ENCODE results near the gene RANBP10. TPM values are rescaled to one million over a fixed set of nuclear protein-coding genes. Genes with fewer than 3 reads are reported as not detected.

The RANBP10 gene
- total and polyA plus RNA-seq, 2 of the 13 experiments (the other 11 are each of a cell fraction or from before 2014, with no cell fraction given): 9.2 to 22.7 TPM

- TF ChIP-seq ZNF18 (CRISPR knock-in tag; IDR thresholded peaks at IDR 0.05; ENCODE audit: insufficient replicate concordance): peak; percentile 58
- TF ChIP-seq FOXK1 (CRISPR knock-in tag; IDR thresholded peaks at IDR 0.05; ENCODE audit: borderline replicate concordance, low read depth): peak; percentile 52
- TF ChIP-seq MTF2 (CRISPR knock-in tag; IDR thresholded peaks at IDR 0.05; ENCODE audit: borderline replicate concordance): no peak
- TF ChIP-seq GMEB1 (CRISPR knock-in tag; IDR thresholded peaks at IDR 0.05; ENCODE audit: borderline replicate concordance): peak; percentile 75; the same call in 1 of the 2 replicates
- TF ChIP-seq GLMP (CRISPR knock-in tag; IDR thresholded peaks at IDR 0.05; ENCODE audit: borderline replicate concordance): no peak
- TF ChIP-seq KDM4B (CRISPR knock-in tag; IDR thresholded peaks at IDR 0.05): peak; percentile 77; the same call in 1 of the 2 replicates
- TF ChIP-seq ZNF362 (CRISPR knock-in tag; IDR thresholded peaks at IDR 0.05; ENCODE audit: borderline replicate concordance): no peak
- no peak for TF ChIP-seq ZNF549 (CRISPR knock-in tag; IDR thresholded peaks at IDR 0.05)
- TF ChIP-seq ZNF512 (CRISPR knock-in tag; IDR thresholded peaks at IDR 0.05): no peak
- no peak for TF ChIP-seq ZNF263 (CRISPR knock-in tag; IDR thresholded peaks at IDR 0.05)
- TF ChIP-seq TEAD2 (CRISPR knock-in tag; IDR thresholded peaks at IDR 0.05): no peak
- TF ChIP-seq TSC22D2 (CRISPR knock-in tag; IDR thresholded peaks at IDR 0.05; ENCODE audit: borderline replicate concordance): peak; percentile 34; the same call in 1 of the 2 replicates
- no peak for TF ChIP-seq HDAC6 (IDR thresholded peaks at IDR 0.05; ENCODE audit: low read depth, low read length)
- no peak for TF ChIP-seq IRF1 (CRISPR knock-in tag; IDR thresholded peaks at IDR 0.05; ENCODE audit: low read depth)
- TF ChIP-seq ZBTB3 (CRISPR knock-in tag; IDR thresholded peaks at IDR 0.05; ENCODE audit: borderline replicate concordance, low read depth): no peak
- no peak for TF ChIP-seq ZUFSP (CRISPR knock-in tag; IDR thresholded peaks at IDR 0.05; ENCODE audit: borderline replicate concordance)
Observed at GRCh38 chr16:67806428-67807147, at the start of gene RANBP10, which contains the start of gene TSNAXIP1 (continued).

All from HepG2 (cell line).